ENCODE measurements around the gene ZNF804A. TPM values are rescaled to one million over a fixed set of nuclear protein-coding genes. Genes with fewer than 3 reads are reported as not detected.

ZNF804A gene
- total RNA-seq, 1 donor, result 10.8 TPM

- TF ChIP-seq, protein P1, sequence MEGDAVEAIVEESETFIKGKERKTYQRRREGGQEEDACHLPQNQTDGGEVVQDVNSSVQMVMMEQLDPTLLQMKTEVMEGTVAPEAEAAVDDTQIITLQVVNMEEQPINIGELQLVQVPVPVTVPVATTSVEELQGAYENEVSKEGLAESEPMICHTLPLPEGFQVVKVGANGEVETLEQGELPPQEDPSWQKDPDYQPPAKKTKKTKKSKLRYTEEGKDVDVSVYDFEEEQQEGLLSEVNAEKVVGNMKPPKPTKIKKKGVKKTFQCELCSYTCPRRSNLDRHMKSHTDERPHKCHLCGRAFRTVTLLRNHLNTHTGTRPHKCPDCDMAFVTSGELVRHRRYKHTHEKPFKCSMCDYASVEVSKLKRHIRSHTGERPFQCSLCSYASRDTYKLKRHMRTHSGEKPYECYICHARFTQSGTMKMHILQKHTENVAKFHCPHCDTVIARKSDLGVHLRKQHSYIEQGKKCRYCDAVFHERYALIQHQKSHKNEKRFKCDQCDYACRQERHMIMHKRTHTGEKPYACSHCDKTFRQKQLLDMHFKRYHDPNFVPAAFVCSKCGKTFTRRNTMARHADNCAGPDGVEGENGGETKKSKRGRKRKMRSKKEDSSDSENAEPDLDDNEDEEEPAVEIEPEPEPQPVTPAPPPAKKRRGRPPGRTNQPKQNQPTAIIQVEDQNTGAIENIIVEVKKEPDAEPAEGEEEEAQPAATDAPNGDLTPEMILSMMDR (IDR thresholded peaks at IDR 0.05; ENCODE audit: insufficient read depth, low read depth, low read length), result no peak
- DNase-seq (ENCODE audit: low read depth), result no peak
- H3K4me3 ChIP-seq (ENCODE audit: low read depth, low read length), result no peak overlapping the region
Observed at GRCh38 chr2:184558713-184559464, 39.4 kb upstream of the ZNF804A start.

GRCh38 chr2:184560603-184561002, 37.7 kb upstream of the ZNF804A start:
- no peak overlapping the region for H3K4me3 ChIP-seq (ENCODE audit: low read depth, low read length)
- no peak for DNase-seq (ENCODE audit: low read depth)
- TF ChIP-seq, protein P1 (IDR thresholded peaks at IDR 0.05; ENCODE audit: insufficient read depth, low read depth, low read length), result no peak

GRCh38 chr2:184562532-184562931, 35.8 kb upstream of the ZNF804A start:
- no peak overlapping the region for H3K4me3 ChIP-seq (ENCODE audit: low read depth, low read length)
- DNase-seq (ENCODE audit: low read depth), result peak; percentile 49
- TF ChIP-seq, protein P1 (IDR thresholded peaks at IDR 0.05; ENCODE audit: insufficient read depth, low read depth, low read length), result no peak

- TF ChIP-seq, protein P1 (IDR thresholded peaks at IDR 0.05; ENCODE audit: insufficient read depth, low read depth, low read length), result no peak
- H3K4me3 ChIP-seq (ENCODE audit: low read depth, low read length), result no peak overlapping the region
- no peak for DNase-seq (ENCODE audit: low read depth)
Observed at GRCh38 chr2:184564092-184564491, 34.2 kb upstream of the ZNF804A start.

DNA sequence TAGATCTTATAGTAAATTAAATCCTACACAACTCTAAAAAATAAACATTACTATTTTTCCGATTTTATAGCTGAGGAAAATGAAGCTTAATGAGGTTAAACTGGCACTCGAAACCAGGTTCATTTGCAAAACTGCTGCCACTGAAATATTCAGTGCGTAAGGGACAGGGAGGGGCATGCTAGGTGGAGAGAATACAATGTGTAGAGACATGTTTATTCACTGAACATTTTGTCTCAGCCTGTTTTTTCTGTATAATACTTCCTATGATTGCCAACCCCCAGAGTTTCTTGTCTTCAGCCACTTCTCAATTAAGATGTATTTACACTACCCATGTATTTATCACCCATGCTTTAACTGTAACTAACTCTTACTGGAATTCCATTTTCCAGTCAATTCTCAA, 31.6 kb upstream of the ZNF804A start:
- no peak for DNase-seq (ENCODE audit: low read depth)
- TF ChIP-seq, protein P1 (IDR thresholded peaks at IDR 0.05; ENCODE audit: insufficient read depth, low read depth, low read length), result no peak
- no peak overlapping the region for H3K4me3 ChIP-seq (ENCODE audit: low read depth, low read length)

GRCh38 chr2:184577056-184577455, 21.3 kb upstream of the ZNF804A start:
- TF ChIP-seq, protein P1 (IDR thresholded peaks at IDR 0.05; ENCODE audit: insufficient read depth, low read depth, low read length), result no peak
- H3K4me3 ChIP-seq (ENCODE audit: low read depth, low read length), result no peak overlapping the region
- DNase-seq (ENCODE audit: low read depth), result no peak

DNA sequence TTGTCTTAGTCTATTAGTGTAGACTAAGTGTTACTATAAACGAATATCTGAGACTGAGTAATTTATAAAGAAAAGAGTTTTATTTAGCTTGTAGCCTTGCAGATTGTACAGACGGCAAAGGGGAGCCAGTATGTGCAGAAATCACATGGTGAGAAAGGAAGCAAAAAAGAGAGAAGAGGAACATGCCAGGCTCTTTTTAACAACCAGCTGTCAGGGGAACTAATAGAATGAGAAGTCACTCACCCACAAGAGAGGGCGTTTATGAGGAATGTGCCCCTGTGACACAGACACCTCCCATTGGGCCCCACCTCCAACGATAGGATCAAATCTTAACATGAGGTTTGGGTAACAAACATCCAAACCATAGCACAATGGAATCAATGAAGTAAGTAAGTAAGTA, 20.6 kb upstream of the ZNF804A start:
- no peak for DNase-seq (ENCODE audit: low read depth)
- TF ChIP-seq, protein P1 (IDR thresholded peaks at IDR 0.05; ENCODE audit: insufficient read depth, low read depth, low read length), result no peak
- H3K4me3 ChIP-seq (ENCODE audit: low read depth, low read length), result no peak overlapping the region

Data from fibroblast of villous mesenchyme (primary cell).